H9 (cell line): ENCODE measurements around the gene PPP2R3A. TPM values are rescaled to one million over a fixed set of nuclear protein-coding genes. Genes with fewer than 3 reads are reported as not detected.
A peak's percentile ranks its signal among the peaks of the same experiment; 100 is the strongest.
"Not testable (repeated sequence)": the region's sequence is repeated elsewhere in the genome, so short reads cannot be mapped to it uniquely, and the experiment has no call there.

ENCODE experiments used
- DNase-seq: peaks from one replicate; pipeline ENCODE4 v3.0.0-alpha.2; 2017
- H2AFZ ChIP-seq: one replicate; pipeline ENCODE4 v1.6.1; 2013; ENCODE audit warnings: mild to moderate bottlenecking, low read length, control low read depth, moderate library complexity
- H2AK5ac ChIP-seq: 2 replicates; pipeline ENCODE4 v1.6.1; 2013; ENCODE audit warnings: low read length, control low read depth, mixed read lengths; ENCODE audit not compliant: insufficient read length
- H2BK120ac ChIP-seq: one replicate; pipeline ENCODE4 v1.6.1; 2013; ENCODE audit warnings: low read depth, mild to moderate bottlenecking, low read length, control low read depth, inconsistent platforms; ENCODE audit not compliant: poor library complexity, severe bottlenecking
- H2BK12ac ChIP-seq: 2 replicates; pipeline ENCODE4 v1.6.1; 2013; ENCODE audit warnings: low read length, control low read depth, mixed read lengths, low read depth; ENCODE audit not compliant: insufficient read length
- H2BK15ac ChIP-seq: 2 replicates; pipeline ENCODE4 v1.6.1; 2013; ENCODE audit warnings: low read depth, low read length, control low read depth
- H2BK20ac ChIP-seq: one replicate; pipeline ENCODE4 v1.6.1; 2013; ENCODE audit warnings: low read depth, mild to moderate bottlenecking, low read length, control low read depth, inconsistent platforms; ENCODE audit not compliant: poor library complexity, severe bottlenecking
- H2BK5ac ChIP-seq: 2 replicates; pipeline ENCODE4 v1.6.1; 2013; ENCODE audit warnings: low read length, control low read depth, mixed read lengths; ENCODE audit not compliant: insufficient read length
- H3K14ac ChIP-seq: 2 replicates; pipeline ENCODE4 v1.6.1; 2013; ENCODE audit warnings: low read length, control low read depth; ENCODE audit not compliant: insufficient read depth
- H3K18ac ChIP-seq: 2 replicates; pipeline ENCODE4 v1.6.1; 2013; ENCODE audit warnings: low read depth, mild to moderate bottlenecking, mixed read lengths, low read length, control low read depth; ENCODE audit not compliant: insufficient read length
- H3K23ac ChIP-seq: 2 replicates; pipeline ENCODE4 v1.6.1; 2013; ENCODE audit warnings: low read length, control low read depth, mixed read lengths, low read depth; ENCODE audit not compliant: insufficient read length
- H3K23me2 ChIP-seq: 2 replicates; pipeline ENCODE4 v1.6.1; 2013; ENCODE audit warnings: low read depth, mild to moderate bottlenecking, mixed read lengths, low read length, control low read depth; ENCODE audit not compliant: insufficient read length, poor library complexity, severe bottlenecking
- H3K27ac ChIP-seq: 2 replicates; pipeline ENCODE4 v1.5.1; 2013; ENCODE audit warnings: low read length, control low read depth, mixed read lengths, low read depth; ENCODE audit not compliant: insufficient read length
- H3K27me3 ChIP-seq: 2 replicates; pipeline ENCODE4 v1.6.1; 2013; ENCODE audit warnings: low read length, control low read depth, inconsistent platforms; ENCODE audit not compliant: insufficient read depth
- H3K4ac ChIP-seq: 2 replicates; pipeline ENCODE4 v1.6.1; 2013; ENCODE audit warnings: low read depth, mild to moderate bottlenecking, control low read depth, inconsistent platforms, low read length, moderate library complexity
- H3K4me1 ChIP-seq: 2 replicates; pipeline ENCODE4 v1.6.1; 2013; ENCODE audit warnings: low read length, control low read depth, inconsistent platforms; ENCODE audit not compliant: insufficient read depth
- H3K4me2 ChIP-seq: 2 replicates; pipeline ENCODE4 v1.6.1; 2013; ENCODE audit warnings: low read length, control low read depth, mixed read lengths; ENCODE audit not compliant: insufficient read length, insufficient read depth
- H3K56ac ChIP-seq: 2 replicates; pipeline ENCODE4 v1.6.1; 2013; ENCODE audit warnings: low read depth, mild to moderate bottlenecking, mixed read lengths, low read length, control low read depth; ENCODE audit not compliant: insufficient read length
- H3K79me1 ChIP-seq: 2 replicates; pipeline ENCODE4 v1.6.1; 2013; ENCODE audit warnings: low read depth, mild to moderate bottlenecking, moderate library complexity, low read length, control low read depth, inconsistent platforms; ENCODE audit not compliant: insufficient read depth, poor library complexity, severe bottlenecking
- H3K79me2 ChIP-seq: 2 replicates; pipeline ENCODE4 v1.6.1; 2013; ENCODE audit warnings: low read length, control low read depth, inconsistent platforms; ENCODE audit not compliant: insufficient read depth
- H3K9ac ChIP-seq: 2 replicates; pipeline ENCODE4 v1.6.1; 2013; ENCODE audit warnings: low read length, control low read depth, mixed read lengths; ENCODE audit not compliant: insufficient read length; ENCODE audit errors: extremely low read depth
- H3K9me3 ChIP-seq: one replicate; pipeline ENCODE4 v1.6.1; 2013; ENCODE audit warnings: low read depth, low read length, inconsistent platforms; ENCODE audit not compliant: control insufficient read depth
- H3T11ph ChIP-seq: one replicate; pipeline ENCODE4 v1.6.1; 2013; ENCODE audit warnings: mild to moderate bottlenecking, low read length, control low read depth, inconsistent platforms
- H4K20me1 ChIP-seq: one replicate; pipeline ENCODE4 v1.6.1; 2013; ENCODE audit not compliant: control insufficient read depth, insufficient read length, insufficient read depth
- H4K5ac ChIP-seq: 2 replicates; pipeline ENCODE4 v1.6.1; 2013; ENCODE audit warnings: low read depth, mild to moderate bottlenecking, mixed read lengths, low read length, control low read depth; ENCODE audit not compliant: insufficient read length
- H4K8ac ChIP-seq: replicated peaks from 2 replicates; pipeline ENCODE4 v1.6.1; 2013; ENCODE audit warnings: low read length, control low read depth, mixed read lengths, low read depth; ENCODE audit not compliant: insufficient read length
- H4K91ac ChIP-seq: 2 replicates; pipeline ENCODE4 v1.6.1; 2013; ENCODE audit warnings: low read depth, mild to moderate bottlenecking, moderate library complexity, mixed read lengths, low read length, control low read depth; ENCODE audit not compliant: insufficient read length
- H3K27ac Mint-ChIP-seq, 3 experiments: 2 replicates in 2 of 3; 3 replicates in 1 of 3; pipeline ENCODE4 v1.8.0; 2020 to 2021; ENCODE audit warnings: mixed read lengths in 3 of 3, mild to moderate bottlenecking in 1 of 3, moderate library complexity in 1 of 3
- H3K27me3 Mint-ChIP-seq: 2 replicates; pipeline ENCODE4 v1.8.0; 2021; ENCODE audit warnings: low read depth, mild to moderate bottlenecking, moderate library complexity, mixed read lengths
- H3K36me3 Mint-ChIP-seq, 3 experiments: 2 replicates in 2 of 3; 3 replicates in 1 of 3; pipeline ENCODE4 v1.8.0; 2020 to 2021; ENCODE audit warnings: low read depth in 3 of 3, mixed read lengths in 3 of 3; ENCODE audit not compliant: insufficient read depth in 1 of 3
- H3K4me1 Mint-ChIP-seq, 2 experiments: 2 replicates each; pipeline ENCODE4 v1.8.0; 2020; ENCODE audit warnings: mixed read lengths in 2 of 2
- H3K4me3 Mint-ChIP-seq, 2 experiments: 2 replicates in 1 of 2; 3 replicates in 1 of 2; pipeline ENCODE4 v1.8.0; 2020 to 2021; ENCODE audit warnings: mild to moderate bottlenecking in 2 of 2, mixed read lengths in 2 of 2, moderate library complexity in 1 of 2
- H3K9me3 Mint-ChIP-seq, 2 experiments: 2 replicates in 1 of 2; 3 replicates in 1 of 2; pipeline ENCODE4 v1.8.0; 2020; ENCODE audit warnings: mild to moderate bottlenecking in 2 of 2, mixed read lengths in 2 of 2, moderate library complexity in 1 of 2
- CTCF ChIP-seq: fragments of 200-600 bp; sonication (generic); conservative IDR thresholded peaks from 3 replicates; pipeline ENCODE4 v1.8.0; 2021; ENCODE audit warnings: antibody characterized with exemption, mild to moderate bottlenecking
- WGBS: extraction: QIAGEN DNeasy Blood & Tissue Kit; methylation state at CpG from one replicate; pipeline ENCODE4 v1.1.7; 2013; ENCODE audit warnings: missing lambda C conversion rate, low lambda C conversion rate, mixed read lengths; ENCODE audit not compliant: insufficient read length; ENCODE audit errors: extremely low coverage; 5-methylcytosine and 5-hydroxymethylcytosine counted together
- total RNA-seq: library from RNA; stranded (reverse); gene quantifications from 2 replicates; pipeline ENCODE4 v1.2.1, GENCODE V29; 2021

The PPP2R3A gene
- total RNA-seq, 1 experiment from 2014 or later: 12.4 TPM

- no peak overlapping the region for H4K8ac ChIP-seq
- H2BK12ac ChIP-seq: no peak overlapping the region
- H2AK5ac ChIP-seq: no peak overlapping the region
- no peak overlapping the region for H3K56ac ChIP-seq
- no CpG with 5 or more reads among the region's 11 CpGs for WGBS
- no peak overlapping the region for H3K4ac ChIP-seq
- H3K79me2 ChIP-seq: peaks cover 74% of the 10 kb centered on the region
- H3K4me1 ChIP-seq: peaks cover 2% of the 10 kb centered on the region; the same call in 1 of the 2 replicates
- H3K4me1 Mint-ChIP-seq: peaks cover 56 to 59% of the 10 kb centered on the region in 2 experiments
- no peak overlapping the region for H2BK15ac ChIP-seq
- DNase-seq: no peak
- no peak overlapping the region for H3K18ac ChIP-seq
- no peaks in the 10 kb centered on the region for H3K23me2 ChIP-seq
- H3K9me3 Mint-ChIP-seq: peaks cover 0 to under 1% of the 10 kb centered on the region in 2 experiments; a peak in 1 of 5 replicates
- no peak overlapping the region for H2BK5ac ChIP-seq
- no peak overlapping the region for H3K4me3 Mint-ChIP-seq
- H3K27ac Mint-ChIP-seq: no peak overlapping the region
- no peak overlapping the region for H4K91ac ChIP-seq
- no peak overlapping the region for H2BK20ac ChIP-seq
- no peak overlapping the region for H3K23ac ChIP-seq
- H3K79me1 ChIP-seq: peaks cover 6% of the 10 kb centered on the region
- H3K27me3 ChIP-seq: no peaks in the 10 kb centered on the region
- no peak overlapping the region for H3K27ac ChIP-seq
- H3T11ph ChIP-seq: no peak overlapping the region
- H3K14ac ChIP-seq: no peak overlapping the region
- H3K9me3 ChIP-seq: no peaks in the 10 kb centered on the region
- H4K20me1 ChIP-seq: no peaks in the 10 kb centered on the region
- no peak overlapping the region for H2AFZ ChIP-seq
- no peak overlapping the region for H4K5ac ChIP-seq
- H3K4me2 ChIP-seq: no peak overlapping the region
- no peak for TF ChIP-seq CTCF
- H3K36me3 Mint-ChIP-seq: peaks cover 10 to 16% (median 11%) of the 10 kb centered on the region in 3 experiments
- H2BK120ac ChIP-seq: no peak overlapping the region
- 0 out of 2 replicates have a peak, but pooled peaks cover 2% of the 10 kb centered on the region for H3K27me3 Mint-ChIP-seq
- no peak overlapping the region for H3K9ac ChIP-seq
These were observed 224.5 kb downstream of the PPP2R3A start for GRCh38 chr3:136189859-136190617.

GRCh38 chr3:136192195-136192594 is 226.7 kb downstream of the PPP2R3A start:
- not testable (repeated sequence) for H3K4ac ChIP-seq, H2BK5ac ChIP-seq, H3K9me3 ChIP-seq, H3K9ac ChIP-seq, H3K4me1 ChIP-seq, H2BK12ac ChIP-seq, H3K9me3 Mint-ChIP-seq, H3K14ac ChIP-seq, H3K27me3 Mint-ChIP-seq, H3K27me3 ChIP-seq, H3K56ac ChIP-seq, H2BK15ac ChIP-seq, H4K5ac ChIP-seq, H2BK20ac ChIP-seq, H3K79me1 ChIP-seq, H4K91ac ChIP-seq, H3T11ph ChIP-seq, H3K27ac ChIP-seq, H2AFZ ChIP-seq, H2BK120ac ChIP-seq, DNase-seq, H2AK5ac ChIP-seq, H3K18ac ChIP-seq, H4K20me1 ChIP-seq, H3K23ac ChIP-seq, H3K4me2 ChIP-seq, H3K23me2 ChIP-seq, H4K8ac ChIP-seq
- peaks cover 60% of the 10 kb centered on the region for H3K79me2 ChIP-seq
- peaks cover 11 to 16% (median 13%) of the 10 kb centered on the region in 3 experiments for H3K36me3 Mint-ChIP-seq
- peak overlapping the region in 1 of 3 experiments; percentile 81; a peak in 2 of 7 replicates for H3K27ac Mint-ChIP-seq
- peaks cover 52 to 54% of the 10 kb centered on the region in 2 experiments for H3K4me1 Mint-ChIP-seq
- WGBS: no CpG with 5 or more reads among the region's 6 CpGs
- H3K4me3 Mint-ChIP-seq: peak overlapping the region; percentile 96 to 98
